GM21619 (cell line): ENCODE measurements around the gene COL4A6.
A peak's percentile ranks its signal among the peaks of the same experiment; 100 is the strongest.

ENCODE experiments used
- ATAC-seq: cut with Tn5 transposase; IDR thresholded peaks from one replicate; pipeline ENCODE4 v1.9.1; 2021; ENCODE audit not compliant: unreplicated experiment

COL4A6 gene

DNA sequence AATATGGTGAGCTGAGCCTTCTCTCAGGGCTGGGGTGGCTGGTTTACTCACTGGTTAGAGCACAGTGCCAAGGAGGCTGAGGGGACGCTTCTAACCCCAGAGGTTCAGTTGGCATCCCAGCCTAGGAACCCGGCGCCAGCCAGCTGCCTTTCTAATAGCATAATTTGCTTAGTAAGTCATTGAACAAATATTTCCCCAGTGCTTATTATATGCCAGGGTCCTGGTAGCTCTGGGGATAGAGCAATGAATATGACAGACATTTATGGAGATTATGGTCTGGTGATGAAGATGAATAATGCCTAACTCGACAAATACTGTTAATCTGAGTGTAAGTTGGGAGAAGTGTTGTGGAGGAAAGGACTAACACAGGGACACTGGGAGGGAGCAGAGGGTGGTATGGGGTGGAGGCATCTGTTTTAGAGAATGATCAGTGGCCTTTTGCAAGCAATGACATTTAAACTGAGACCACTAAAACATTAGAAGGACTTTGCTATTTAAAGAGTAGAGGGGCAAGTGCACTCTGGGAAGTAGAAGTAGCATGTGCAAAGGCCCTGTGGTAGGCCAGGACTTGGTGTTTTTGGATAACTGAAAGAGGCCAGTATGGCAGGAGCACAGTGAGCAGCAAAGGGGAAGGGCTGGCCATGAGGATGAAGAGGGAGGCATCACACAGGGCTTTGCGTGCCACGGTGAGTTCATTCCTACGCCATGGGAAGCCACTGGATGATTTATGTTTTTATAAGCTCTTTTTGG is 274.7 kb downstream of the COL4A6 start:
- ATAC-seq: no peak

DNA sequence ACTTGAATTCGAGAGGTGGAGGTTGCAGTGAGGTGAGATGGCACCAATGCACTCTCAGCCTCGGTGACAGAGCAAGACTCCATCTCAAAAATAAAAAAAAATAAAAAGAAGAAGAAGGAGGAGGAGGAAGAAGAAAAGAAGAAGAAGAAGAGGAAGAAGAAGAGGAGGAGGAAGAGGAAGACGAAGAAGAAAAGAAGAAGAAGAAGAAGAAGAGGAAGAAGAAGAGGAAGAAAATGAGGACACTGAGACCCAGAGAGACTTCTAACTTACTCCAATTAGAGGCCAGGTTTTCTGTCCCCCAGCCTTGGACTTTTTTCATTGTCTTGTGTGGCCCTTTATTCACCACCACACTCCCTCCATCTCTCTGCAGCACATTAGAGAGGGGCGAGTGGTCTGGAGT is 276.0 kb downstream of the COL4A6 start:
- no peak for ATAC-seq

DNA sequence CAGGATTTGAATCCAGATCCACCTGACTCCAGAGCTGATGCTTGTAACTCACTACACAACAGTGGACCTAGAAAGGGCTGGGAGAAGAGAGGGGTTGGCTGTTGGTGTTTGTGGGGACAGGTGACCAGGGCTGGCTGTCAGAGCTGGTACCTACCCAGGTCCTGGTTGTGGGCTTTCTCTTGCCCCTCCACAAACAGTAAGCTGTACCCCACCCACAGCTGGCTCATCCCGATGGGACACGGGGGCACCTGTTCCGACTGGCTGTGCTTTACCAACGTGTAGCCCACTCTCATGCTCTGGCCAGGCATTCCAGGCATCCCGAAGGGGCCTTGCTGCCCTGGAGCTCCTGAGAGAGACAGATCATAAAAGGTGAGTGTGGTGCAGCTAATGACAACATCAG is 277.9 kb downstream of the COL4A6 start:
- ATAC-seq: no peak

DNA sequence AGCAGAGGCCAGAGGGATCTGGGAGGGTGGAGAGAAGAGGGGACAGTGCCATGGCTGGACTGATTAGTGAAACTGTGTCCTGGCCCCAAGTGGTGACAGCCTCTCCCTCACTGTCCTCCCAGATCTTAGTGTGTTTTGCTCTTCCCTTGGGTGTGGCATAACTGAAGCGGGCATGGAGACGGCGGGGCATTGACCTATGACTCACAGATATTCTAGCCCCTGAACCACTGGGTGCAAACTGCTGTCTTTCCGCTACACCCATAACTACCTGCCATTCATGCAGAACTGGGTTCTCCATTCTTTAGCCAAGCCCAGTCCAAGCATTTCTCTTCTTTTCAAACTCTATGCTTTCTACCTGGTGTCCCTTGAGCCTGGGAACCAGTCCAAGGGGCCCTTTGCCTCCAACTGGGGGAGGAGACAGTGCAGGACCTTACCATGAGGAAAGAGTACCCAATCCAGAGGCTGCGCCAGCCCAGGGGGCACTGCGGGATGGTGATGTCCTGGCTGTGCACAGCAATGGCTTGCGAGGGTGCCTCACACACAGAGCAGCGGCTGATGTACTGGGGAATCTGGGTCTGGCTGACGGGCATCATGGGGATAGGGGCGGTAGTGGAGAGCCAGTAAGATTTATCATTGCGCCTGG is 279.1 kb downstream of the COL4A6 start:
- ATAC-seq: no peak

DNA sequence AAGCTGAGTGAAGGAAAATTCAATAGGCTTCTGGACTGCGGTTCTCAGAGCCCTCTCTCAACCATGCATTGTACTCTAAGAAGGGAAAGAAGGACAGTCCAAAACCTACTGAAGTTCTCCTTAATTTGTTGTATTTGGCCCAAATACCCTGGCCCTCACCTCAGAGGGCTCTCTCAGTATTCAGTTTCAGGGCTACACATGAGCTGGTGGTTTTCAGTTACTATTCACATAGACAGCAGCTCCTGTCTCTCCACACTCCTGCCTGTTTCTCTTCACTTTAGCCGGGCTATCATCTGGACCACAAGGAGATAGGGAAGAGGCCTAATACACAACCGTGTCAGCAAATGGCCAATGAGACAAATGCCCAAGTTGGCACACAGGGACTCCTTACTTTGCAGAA is 280.6 kb downstream of the COL4A6 start:
- no peak for ATAC-seq

DNA sequence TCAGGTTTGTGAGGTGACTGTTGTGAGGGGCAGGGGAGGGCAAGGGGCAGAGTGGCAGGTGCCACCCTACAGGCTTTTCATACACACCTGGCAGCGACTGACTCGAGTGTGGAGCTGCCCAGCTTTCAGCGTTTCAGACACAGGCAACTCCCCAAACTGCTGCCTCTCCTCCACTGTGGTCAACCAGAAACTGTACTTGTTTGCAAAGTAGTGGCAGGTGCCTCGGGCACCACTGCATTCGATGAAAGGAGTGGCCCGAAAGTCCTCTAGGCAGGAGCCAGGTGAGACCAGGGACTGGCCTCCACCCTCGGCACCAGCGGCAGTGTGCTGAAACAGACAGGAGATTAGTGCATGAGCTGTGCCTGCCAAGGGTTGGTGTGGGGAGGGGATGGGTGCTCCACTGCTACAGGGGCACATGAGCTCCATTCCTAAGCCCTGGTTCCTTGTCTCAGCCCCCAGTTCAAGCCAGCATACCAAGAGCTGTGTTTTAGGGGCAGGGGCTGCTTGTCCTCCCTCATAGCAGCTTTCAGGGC is 281.2 kb downstream of the COL4A6 start:
- ATAC-seq: no peak

DNA sequence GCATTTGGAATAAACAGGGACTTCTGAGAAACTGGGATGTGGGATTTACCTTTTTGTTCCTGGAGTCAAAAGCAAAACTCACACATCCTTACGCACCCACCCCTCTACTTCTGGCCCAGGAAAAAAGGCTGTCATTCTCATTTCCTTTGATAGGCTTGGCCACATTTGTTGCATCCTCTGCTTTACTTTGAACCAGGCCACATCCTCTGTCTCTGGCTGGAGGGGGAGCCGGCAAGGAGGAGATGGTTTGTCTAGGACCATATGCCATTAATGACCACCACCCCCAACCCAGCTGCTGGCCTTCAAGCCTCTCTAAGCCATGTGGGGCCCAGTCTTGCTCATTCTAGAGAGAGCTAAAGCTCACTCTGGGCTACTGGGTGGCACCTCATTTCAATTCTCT is 282.1 kb downstream of the COL4A6 start:
- no peak for ATAC-seq

DNA sequence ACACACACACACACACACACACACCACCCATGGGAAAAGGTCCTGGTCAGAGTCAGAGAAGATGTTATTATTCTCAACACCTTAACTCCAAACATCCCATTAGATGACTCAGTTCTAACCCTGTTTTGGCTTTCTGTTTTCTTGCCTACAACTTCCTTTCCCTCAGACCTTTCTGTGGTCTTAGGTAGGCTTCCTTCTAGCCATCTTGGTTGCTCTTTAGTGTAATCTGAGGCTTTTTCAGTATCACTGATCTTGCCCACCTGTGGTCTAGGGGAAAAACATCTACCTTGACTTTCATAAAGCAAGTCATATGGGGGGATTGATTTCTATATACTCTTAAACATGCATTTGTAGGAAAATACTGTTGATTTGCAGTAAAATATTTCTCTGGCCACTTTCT is 289.7 kb downstream of the COL4A6 start:
- peak; percentile 98 for ATAC-seq

DNA sequence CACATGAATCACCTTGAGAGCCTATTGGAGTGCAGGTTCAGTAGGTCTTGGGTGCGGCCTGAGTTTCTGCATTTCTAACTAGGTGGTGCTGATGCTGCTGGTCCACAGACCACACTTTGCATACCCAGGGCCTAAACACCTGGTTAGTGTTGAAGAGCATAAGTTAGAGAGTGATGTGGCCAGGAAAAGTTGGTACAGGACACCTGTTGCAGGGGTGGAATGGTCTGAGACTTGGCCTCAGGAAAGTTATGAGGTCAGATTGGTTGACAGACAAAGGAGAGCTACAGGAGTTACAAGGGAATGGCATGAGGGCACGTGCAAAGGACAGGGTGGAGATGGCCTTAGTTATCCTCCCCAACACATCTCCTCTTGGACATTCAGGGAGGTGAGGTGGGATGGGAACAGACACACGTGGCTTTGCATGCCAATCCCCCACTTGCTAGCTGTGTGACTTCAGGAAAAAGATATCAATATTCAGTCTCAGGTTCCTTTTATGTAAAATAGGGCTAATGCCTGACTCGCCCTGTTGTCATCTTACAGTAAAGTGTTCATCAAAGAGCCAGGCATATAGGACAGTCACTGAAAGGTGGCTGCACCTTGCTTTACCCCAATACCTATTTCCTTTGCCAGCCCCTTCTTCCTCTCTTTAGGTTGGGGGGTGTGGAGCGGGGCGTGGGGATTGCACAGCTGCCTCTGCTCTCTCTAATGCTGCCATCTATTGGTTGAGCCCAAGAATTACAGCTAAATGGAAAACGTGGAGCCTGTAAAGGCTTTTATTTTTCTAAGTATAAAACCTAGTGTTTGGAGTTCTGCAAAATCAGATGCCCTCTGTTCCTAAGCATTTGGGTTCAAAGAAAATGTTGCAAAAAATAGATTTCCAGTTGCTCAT is 299.2 kb downstream of the COL4A6 start:
- no peak for ATAC-seq

DNA sequence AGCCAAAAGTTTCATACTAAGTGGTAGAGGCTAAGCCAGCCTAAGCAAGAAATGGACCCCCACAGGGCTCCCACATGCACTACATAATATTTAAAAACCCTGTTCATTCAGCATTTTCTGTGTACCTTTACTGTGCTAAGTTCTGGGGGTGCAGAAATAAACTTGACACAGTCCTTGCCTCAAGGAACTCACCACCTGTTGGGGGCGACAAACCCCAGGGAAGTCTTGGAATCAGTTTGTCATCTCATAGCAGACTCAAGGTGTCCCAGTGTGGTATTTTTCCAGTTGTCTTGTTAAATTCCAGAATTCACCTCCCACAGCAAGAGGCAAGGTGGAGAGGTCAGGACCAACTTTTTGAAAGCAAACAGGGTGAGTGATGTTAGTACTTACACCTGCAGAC is 303.5 kb downstream of the COL4A6 start:
- ATAC-seq: no peak

DNA sequence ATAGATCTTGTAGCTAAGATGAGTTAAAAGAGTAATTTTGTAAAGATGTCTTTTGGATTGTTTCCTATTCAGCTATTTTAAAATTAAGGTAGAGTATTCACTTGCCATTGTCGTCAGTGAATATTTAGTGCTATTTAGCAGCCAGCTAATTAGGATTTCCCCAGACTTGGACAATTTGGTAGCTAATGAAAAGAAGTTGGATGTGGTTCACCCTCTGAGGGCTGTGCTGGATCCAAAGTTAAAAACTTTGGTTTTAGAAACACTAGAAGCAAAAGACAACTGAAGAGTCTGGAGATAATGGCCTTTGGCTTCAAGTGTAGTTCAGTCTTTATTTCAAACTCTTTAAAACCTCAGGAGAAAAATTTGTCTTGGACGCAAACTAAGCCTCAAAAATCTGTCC is 305.3 kb downstream of the COL4A6 start:
- ATAC-seq: no peak

DNA sequence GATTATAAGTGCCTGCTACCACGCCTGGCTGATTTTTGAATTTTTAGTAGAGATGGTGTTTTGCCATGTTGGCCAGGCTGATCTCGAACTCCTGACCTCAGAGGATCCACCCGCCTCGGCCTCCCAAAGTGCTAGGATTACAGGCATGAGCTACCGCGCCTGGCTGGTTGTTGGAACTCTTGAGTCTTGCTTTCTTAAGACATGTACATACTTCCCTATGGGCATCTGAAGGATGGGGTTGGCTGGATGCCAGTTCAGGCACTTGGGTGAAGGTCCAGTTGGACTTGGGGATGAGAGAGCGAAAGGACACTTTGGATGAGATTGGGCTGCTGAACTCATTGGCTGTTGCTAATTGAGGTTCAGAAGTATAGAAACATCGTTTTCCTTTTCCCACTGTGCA is 306.2 kb downstream of the COL4A6 start:
- no peak for ATAC-seq

DNA sequence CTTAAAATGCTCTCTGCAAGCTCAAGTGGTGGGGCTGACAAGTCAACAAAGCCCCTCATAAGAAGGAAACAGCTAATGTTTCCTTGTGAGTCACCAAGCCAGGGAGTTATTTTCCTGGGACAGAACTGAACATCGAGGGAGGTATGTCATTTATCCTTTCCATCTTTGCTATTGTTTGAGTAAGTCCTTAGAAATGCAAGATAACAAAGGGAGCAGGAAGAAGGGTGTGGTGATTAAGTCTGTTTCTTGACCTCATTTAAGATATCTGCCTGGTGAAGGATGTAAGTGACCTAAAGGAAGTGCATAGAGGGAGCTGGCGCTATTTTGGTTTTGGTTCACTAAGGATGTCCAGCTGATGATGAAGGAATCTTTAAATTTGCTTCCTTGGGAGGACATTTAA is 306.8 kb downstream of the COL4A6 start:
- ATAC-seq: no peak

DNA sequence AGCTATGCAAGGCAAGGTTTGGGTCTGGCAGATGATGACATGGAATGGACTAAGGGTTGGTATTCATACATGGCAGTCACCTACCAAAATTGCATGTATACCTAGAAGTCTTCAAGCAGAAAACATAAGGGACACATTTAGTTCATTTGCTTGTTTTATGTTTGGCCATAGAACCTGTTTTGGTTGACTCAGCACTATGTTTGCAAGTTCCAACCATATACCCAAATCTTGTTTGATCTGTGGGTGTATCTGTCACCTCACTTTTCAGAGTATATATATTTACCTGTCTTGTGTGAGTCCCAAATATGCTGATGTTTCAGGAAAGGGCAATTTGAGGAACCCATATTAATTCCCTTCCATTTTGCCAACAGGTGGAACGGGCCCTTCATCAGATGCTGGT is 307.3 kb downstream of the COL4A6 start:
- ATAC-seq: no peak

DNA sequence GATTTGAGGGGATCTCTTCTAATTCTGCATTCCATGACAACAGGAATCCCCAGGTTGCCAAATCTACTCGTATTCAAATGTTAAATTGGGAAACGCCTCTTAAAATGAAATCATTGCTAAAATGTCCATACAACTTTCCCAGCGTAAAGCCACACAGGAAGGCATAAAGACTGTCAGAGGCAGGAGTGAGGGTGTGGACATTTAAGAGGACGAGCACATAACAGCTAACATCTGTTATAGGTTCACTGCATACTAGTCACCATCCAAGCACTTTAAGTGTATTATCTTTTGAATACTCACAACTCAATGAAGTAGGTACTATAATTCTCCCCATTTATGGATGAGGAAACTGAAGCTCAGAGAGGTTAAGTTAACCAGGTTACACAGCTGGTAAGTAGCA is 311.1 kb downstream of the COL4A6 start:
- ATAC-seq: no peak

DNA sequence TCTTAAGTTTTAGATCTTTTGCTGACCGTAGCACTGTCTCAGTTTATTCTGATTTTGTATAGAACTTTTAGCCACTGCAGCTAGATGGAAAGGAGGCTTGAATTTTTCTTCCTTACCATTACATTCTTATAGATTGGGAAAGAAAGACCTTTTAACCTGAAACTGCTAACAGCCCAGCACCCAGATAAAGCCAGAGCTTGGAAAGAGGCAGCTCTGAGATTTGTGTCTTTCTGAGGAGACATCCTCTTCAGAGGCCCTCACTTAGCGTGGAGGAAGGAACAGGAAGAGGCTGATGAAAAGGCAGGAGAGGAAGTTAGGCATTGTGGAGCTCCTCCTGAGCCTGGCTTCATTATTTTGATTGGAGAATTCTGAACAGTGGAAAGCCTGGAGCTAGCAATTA is 311.6 kb downstream of the COL4A6 start:
- ATAC-seq: no peak

DNA sequence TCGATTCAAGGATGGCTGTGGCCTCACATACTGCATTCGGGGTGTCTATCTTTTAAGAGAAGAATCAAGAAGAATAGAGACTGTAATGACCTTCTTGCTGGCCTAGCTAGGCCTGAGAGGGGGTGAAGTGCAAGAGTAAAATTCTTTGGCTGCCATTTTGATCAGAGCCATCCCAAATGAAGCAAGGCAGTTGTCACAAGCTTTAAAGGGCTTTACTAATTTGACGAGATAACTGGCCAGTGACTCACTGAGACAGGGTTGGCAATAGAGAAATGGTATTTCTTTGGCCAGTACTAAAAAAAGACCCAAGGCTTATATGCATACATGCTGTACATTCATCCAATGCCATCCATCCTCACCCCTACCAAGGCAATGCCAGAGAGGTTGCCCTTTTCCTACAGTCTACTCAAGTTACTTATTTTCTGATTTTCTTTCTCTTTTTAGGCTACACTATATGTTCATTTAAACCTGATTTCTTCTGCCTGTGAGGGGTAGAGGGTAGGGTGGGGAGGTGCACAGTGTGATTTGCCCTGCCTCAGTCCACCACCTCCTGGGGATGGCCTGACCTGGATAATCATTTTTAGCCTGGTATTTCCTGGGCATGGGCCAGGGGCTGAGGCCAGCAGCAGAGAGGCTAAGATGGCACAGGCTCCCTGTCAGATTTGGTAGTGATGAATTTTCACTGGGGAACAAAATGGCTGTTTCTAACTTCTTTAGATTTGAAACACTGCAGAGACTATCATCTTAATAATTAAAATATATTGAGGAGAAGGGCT is 314.4 kb downstream of the COL4A6 start:
- no peak for ATAC-seq

DNA sequence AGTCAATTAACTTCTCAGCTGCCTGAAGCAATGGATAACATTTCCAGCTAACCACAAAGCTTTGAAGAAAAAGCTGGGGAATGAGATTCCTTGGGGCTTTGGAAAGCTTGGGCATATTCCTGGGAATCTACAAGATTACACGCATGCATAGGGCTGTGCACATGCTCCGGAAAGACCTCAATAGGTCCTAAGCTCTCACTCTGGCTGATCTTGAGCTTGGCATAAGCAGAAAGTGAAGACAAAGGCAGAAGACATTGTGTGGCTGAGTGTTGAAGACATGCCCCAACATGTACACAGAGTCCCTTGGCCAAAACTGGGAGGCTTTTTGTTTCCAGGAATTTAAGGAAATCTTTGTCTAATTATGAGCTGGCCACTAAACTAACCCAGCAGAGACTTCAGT is 315.5 kb downstream of the COL4A6 start:
- no peak for ATAC-seq

DNA sequence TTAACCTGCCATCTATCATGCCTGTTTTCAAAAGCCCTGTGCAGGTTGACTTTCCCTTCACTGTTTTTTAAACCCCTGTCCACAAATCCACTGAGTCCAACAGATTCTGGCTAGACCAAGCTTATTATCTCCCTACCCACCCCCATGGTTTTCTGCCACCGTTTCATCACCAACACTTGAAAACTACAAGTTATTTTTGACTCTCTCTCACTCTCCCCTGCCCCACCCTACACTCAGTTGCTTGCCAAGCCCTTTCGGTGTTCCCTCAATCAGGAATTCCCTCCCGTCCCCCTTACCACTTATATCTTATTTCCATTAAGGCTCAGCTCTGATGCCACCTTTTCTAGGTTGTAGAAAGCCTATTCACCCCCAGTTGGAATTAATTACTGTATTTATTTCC is 316.9 kb downstream of the COL4A6 start:
- ATAC-seq: no peak

DNA sequence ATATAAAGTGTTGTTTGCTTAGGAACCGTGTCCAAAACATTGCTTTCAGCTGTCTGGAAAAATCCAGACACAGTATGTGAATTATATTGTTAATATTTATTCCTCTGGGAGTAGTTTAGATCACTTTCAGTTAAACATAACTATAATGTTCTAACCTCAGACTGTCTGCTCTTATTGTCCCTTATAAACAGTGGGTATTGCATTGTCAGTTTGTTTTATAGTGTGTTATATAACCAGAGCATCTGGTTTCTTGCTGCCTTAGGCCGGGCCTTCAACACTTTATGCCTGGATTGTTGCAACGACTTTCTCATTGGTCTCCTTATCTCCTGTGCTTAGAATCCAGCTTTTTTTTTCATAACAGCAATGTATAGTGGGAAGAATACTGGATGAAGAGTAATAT is 320.2 kb downstream of the COL4A6 start:
- no peak for ATAC-seq

DNA sequence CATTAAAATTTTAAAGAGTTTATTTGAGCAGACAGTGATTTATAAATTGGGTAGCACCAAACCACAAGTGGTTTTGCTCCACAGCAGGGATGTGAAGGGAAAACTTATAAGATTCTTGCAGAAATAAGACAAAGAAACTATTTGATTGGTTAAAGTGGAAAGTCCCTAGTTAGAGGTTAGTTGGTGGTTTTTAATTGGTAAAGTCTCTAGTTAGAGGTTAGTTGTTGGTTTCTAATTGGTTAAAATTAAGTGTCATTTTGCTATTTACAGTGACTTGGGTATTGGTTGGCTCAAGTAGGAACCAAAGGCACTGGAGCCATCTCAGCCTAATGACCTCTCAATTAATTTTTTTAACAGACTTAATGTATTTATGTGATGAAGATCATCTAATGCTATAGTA is 323.7 kb downstream of the COL4A6 start:
- no peak for ATAC-seq
